Lower leg skin (tissue), 4 donors: ENCODE measurements around the gene CCL26. TPM values are rescaled to one million over a fixed set of nuclear protein-coding genes. Genes with fewer than 3 reads are reported as not detected.
"Not testable (repeated sequence)": the region's sequence is repeated elsewhere in the genome, so short reads cannot be mapped to it uniquely, and the experiment has no call there.

Experiments used
- DNase-seq, 2 donors: peaks; one replicate each; pipeline ENCODE4 v3.0.0-alpha.2; 2019; ENCODE audit warnings: low spot score in 2 of 2
- H3K4me3 ChIP-seq: fragments of 200-600 bp; sonication (generic); 2 replicates; pipeline ENCODE4 v1.5.1; 2017; ENCODE audit warnings: mild to moderate bottlenecking, low read depth; ENCODE audit not compliant: poor library complexity, severe bottlenecking
- CTCF ChIP-seq, 3 donors: fragments of 450-650 bp; IDR thresholded peaks; one replicate each; pipeline ENCODE4 v1.5.1; 2016; ENCODE audit warnings: antibody characterized with exemption in 3 of 3, mild to moderate bottlenecking in 3 of 3, moderate library complexity in 2 of 3
- POLR2A ChIP-seq, 2 donors: fragments of 450-650 bp; IDR thresholded peaks; one replicate each; pipeline ENCODE4 v1.6.1; 2016 to 2017; ENCODE audit warnings: antibody characterized with exemption in 2 of 2, mild to moderate bottlenecking in 1 of 2, moderate library complexity in 1 of 2
- WGBS, 2 donors: methylation state at CpG; one replicate each; pipeline ENCODE4 v1.1.5; 2018; 5-methylcytosine and 5-hydroxymethylcytosine counted together
- intact Hi-C: fragments of 100-400 bp; cut with DNase I; formaldehyde crosslinking; loops from one replicate; pipeline ENCODE4 v1.15.0; 2023; ENCODE audit warnings: low total_unique reads
- total RNA-seq, 4 donors: library from RNA; depleted of rRNA; stranded (reverse); fragments of >200 nt; gene quantifications; one replicate each; pipeline ENCODE4 v1.1.0, GENCODE V29; 2016

Gene CCL26
- total RNA-seq, 4 donors from 2014 or later = 0.79 to 2.0 (median 1.9) TPM; not detected in 1

GRCh38 chr7:75722373-75722772 is 49.6 kb downstream of the CCL26 start:
- H3K4me3 ChIP-seq = no peak overlapping the region
- 67 to 72% methylated on average over 4 of the region's 4 CpGs for WGBS, 2 donors
- DNase-seq = no peak
- intact Hi-C loops = no loop called here
- TF ChIP-seq POLR2A (IDR thresholded peaks at IDR 0.05) (no peak), CTCF (IDR thresholded peaks at IDR 0.05) (no peak)

- WGBS, 2 donors = 92% methylated on average over 9 of the region's 9 CpGs
- intact Hi-C loops, DNase-seq, H3K4me3 ChIP-seq: not testable (repeated sequence)
Measured at GRCh38 chr7:75721922-75722321, 50.1 kb downstream of the CCL26 start.

- no peak for DNase-seq
- 73 to 78% methylated on average over 2 of the region's 2 CpGs for WGBS, 2 donors
- intact Hi-C loops = no loop called here
- H3K4me3 ChIP-seq = no peak overlapping the region
- TF ChIP-seq CTCF (IDR thresholded peaks at IDR 0.05) (no peak), POLR2A (IDR thresholded peaks at IDR 0.05) (no peak)
Measured at GRCh38 chr7:75721426-75721825, 50.6 kb downstream of the CCL26 start.

GRCh38 chr7:75719626-75720025 is 52.4 kb downstream of the CCL26 start:
- intact Hi-C loops = no loop called here
- no peak overlapping the region for H3K4me3 ChIP-seq
- TF ChIP-seq POLR2A (IDR thresholded peaks at IDR 0.05) (no peak), CTCF (IDR thresholded peaks at IDR 0.05) (no peak)
- WGBS, 2 donors = 92 to 96% methylated on average over 5 of the region's 5 CpGs
- DNase-seq = no peak

Other genes with a start within 250 kb of the CCL26 start
- 10 to 100 TPM; 20.1 to 30.3 (median 23.0) TPM for gene HIP1, start 33.3 kb downstream of the CCL26 start, total RNA-seq
- 1 to 10 TPM in 1 of 4 donors, under 1 TPM in 2, not detected in 1; 0.64 to 2.0 (median 0.72) TPM for gene CCL24, start 41.6 kb upstream of the CCL26 start, total RNA-seq
- 10 to 100 TPM; 34.7 to 50.0 (median 41.4) TPM for gene RHBDD2, start 106.8 kb upstream of the CCL26 start, total RNA-seq
- 100 to 1,000 TPM in 1 of 4 donors, 10 to 100 TPM in 3; 77.4 to 129 (median 97.0) TPM for gene POR, start 142.9 kb upstream of the CCL26 start, total RNA-seq
- 10 to 100 TPM; 17.7 to 37.4 (median 27.6) TPM for gene TMEM120A, start 222.4 kb upstream of the CCL26 start, total RNA-seq